HG02870 (cell line): ENCODE measurements around the gene LITAF.

ENCODE experiments used
- ATAC-seq: cut with Tn5 transposase; IDR thresholded peaks from one replicate; pipeline ENCODE4 v1.9.1; 2021; ENCODE audit warnings: mild to moderate bottlenecking, moderate library complexity; ENCODE audit not compliant: unreplicated experiment

The LITAF gene

GRCh38 chr16:11586856-11587642 lies at the start of gene LITAF:
Gene LITAF (minus strand): TSS chr16:11586919. CDS start chr16:11556730, 30,189 bp downstream.
- ATAC-seq, result peak; percentile 43

- ATAC-seq, result no peak
Observed at GRCh38 chr16:11636172-11636721, 49.5 kb upstream of the LITAF start.

GRCh38 chr16:11635679-11636171 lies 49.0 kb upstream of the LITAF start:
- no peak for ATAC-seq

GRCh38 chr16:11635113-11635652 lies 48.5 kb upstream of the LITAF start:
- ATAC-seq, result no peak

GRCh38 chr16:11634312-11634711 lies 47.6 kb upstream of the LITAF start:
- no peak for ATAC-seq

GRCh38 chr16:11633113-11633512 lies 46.4 kb upstream of the LITAF start:
- ATAC-seq, result no peak

- no peak for ATAC-seq
Observed at GRCh38 chr16:11632455-11632939, 45.8 kb upstream of the LITAF start.

- no peak for ATAC-seq
Observed at GRCh38 chr16:11631214-11631613, 44.5 kb upstream of the LITAF start.

- no peak for ATAC-seq
Observed at GRCh38 chr16:11630768-11631056, 44.0 kb upstream of the LITAF start.

- no peak for ATAC-seq
Observed at GRCh38 chr16:11630046-11630767, 43.5 kb upstream of the LITAF start.

GRCh38 chr16:11629071-11630030 lies 42.6 kb upstream of the LITAF start:
- no peak for ATAC-seq

- ATAC-seq, result no peak
Observed at GRCh38 chr16:11627822-11628457, 41.2 kb upstream of the LITAF start.

- ATAC-seq, result no peak
Observed at GRCh38 chr16:11627292-11627663, 40.6 kb upstream of the LITAF start.

- ATAC-seq, result no peak
Observed at GRCh38 chr16:11626657-11627291, 40.1 kb upstream of the LITAF start.

GRCh38 chr16:11625769-11626168 lies 39.0 kb upstream of the LITAF start:
- no peak for ATAC-seq

- ATAC-seq, result no peak
Observed at GRCh38 chr16:11624636-11625607, 38.2 kb upstream of the LITAF start.

- no peak for ATAC-seq
Observed at GRCh38 chr16:11624205-11624604, 37.5 kb upstream of the LITAF start.

- ATAC-seq, result no peak
Observed at GRCh38 chr16:11621920-11622651, 35.4 kb upstream of the LITAF start.
